M059J (cell line): ENCODE measurements around the gene MYO5A. TPM values are rescaled to one million over a fixed set of nuclear protein-coding genes. Genes with fewer than 3 reads are reported as not detected.
"Not testable (repeated sequence)": the region's sequence is repeated elsewhere in the genome, so short reads cannot be mapped to it uniquely, and the experiment has no call there.

Source experiments
- DNase-seq: peaks from one replicate; pipeline ENCODE4 v3.0.0-alpha.2; 2012; ENCODE audit warnings: low read depth
- total RNA-seq: library from RNA; depleted of rRNA; stranded (reverse); fragments of >200 nt; shearing (Covaris generic); gene quantifications from 2 replicates; pipeline ENCODE4 v1.2.3, GENCODE V29; 2014

Gene MYO5A
- total RNA-seq, 1 experiment from 2014 or later = 23.6 TPM

DNA sequence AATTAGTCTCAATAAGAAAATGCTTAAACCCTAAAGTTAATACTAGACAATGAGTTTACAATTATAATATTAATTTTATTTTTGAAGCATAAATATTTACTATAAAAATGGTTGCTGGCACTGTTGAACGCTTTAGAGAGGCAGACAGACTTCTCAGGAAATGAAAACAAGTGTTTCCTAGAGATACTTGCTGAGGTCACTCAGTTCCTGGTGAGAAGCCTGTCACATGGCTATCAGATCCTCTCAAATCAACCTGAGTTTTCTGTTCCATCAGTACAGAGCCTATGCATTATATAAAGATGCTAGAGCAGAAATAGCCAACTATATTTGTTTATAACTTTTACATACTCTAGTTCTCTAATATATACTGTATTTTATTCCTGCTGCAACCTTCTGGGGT, 109.2 kb downstream of the MYO5A start:
- no peak for DNase-seq

DNA sequence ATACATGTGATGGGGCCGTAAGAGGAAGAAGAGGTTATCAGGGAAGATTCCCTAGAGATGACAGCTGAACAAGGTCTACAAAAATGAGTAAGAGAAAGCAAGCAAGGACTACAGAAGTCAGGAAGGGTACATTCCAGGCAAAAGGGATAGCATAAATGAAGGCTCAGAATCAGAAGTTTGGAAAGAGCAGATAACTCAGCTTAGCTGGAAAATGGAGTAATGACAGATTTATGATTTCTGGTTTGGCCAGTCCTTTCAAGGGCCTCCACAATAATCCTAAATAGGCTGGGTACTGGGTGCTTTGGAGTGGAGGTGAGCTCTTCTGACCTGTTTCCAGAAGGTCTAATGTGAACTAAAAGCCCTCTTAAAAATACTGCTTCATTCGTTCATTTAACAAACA, 110.7 kb downstream of the MYO5A start:
- no peak for DNase-seq

DNA sequence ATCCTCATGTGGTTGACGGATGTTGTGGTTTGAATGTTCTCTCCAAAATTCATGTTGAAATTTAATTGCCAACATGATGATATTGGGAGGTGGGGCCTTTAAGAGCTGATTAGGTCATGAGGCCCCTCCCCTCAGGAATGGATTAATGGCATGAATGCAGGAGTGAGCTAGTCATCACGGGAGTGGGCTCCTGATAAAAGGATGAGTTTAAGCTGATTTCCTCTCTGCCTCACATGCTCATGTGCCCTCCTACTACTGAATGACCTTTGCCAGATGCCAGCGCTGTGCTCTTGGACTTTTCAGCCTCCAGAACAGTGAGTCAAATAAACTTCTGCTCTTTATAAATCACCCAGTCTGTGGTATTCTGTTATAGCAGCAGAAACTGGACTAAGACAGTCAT, 111.2 kb downstream of the MYO5A start:
- peak; percentile 15 for DNase-seq

DNA sequence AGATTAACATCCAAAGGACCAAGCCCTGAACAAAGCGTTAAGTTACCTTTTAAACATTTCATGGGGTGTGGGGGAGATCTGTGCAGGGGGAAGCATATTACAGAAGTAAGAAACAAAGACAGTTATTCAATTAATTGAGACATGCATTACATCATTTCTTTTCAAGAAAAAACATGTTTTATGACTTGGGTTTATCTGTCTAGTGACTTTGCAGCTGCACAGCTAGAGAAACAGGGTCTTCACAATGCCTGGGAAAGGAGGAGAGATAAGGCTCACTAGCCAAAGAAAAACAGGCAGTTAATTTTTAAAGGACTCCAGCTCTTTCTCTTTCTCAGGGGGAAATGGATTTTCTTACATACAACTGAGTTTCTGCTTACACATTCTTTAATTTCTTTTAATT, 112.1 kb downstream of the MYO5A start:
- not testable (repeated sequence) for DNase-seq

DNA sequence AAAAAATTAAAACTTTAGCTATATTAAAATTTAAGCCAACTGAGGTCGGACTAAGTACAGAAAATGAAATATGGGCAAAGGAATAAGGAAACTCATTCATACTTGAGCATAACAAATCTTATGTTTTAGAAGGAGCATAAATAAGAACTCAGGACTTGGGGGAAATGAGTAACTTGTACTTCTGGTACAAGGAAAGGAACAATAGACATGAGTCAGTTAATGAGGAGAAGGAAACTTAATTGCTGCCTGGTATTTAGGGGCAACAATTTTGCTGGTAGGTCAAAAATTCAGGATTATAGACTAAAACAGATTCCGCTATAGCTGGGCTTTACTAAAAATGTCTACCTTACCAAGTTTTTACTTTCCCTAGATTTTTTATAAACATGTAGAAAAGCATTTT, 113.1 kb downstream of the MYO5A start:
- DNase-seq = no peak

DNA sequence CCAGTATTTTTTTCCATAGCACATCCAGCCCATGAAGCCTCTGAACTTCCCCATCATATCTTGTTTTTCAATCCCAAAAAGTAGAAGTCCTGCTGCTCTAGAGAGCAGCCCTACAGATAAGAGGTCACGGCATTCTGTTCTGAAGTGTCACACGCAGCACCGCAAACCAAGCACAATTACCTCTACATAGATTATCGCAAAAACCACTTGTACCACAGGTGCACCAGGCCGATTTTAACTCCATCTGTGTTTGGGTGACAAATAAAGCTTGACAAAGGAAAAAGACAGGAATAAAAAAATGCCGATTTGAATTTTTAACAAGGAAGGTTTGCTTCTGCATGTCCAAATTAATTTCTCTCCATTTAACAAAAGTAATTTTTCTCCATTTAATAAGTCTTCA, 113.7 kb downstream of the MYO5A start:
- DNase-seq = no peak

DNA sequence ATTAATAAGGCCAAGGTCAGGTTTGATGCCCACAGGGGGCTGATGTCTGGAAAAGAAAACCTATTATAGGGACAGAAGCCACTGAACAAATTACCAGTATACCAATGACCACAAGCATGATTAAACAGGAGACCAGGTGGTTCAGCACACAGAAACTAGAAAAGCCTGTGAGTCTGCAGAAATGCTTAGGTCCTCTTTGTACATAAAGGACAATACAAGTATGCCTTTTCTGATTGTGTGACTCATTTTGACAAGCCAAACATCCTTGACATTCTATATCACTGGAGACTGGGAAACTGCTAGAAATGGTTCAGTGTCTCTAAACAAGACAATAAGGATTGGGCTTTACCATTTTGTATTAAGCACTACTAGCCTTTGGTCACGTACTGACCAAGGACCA, 119.9 kb downstream of the MYO5A start:
- DNase-seq = no peak

DNA sequence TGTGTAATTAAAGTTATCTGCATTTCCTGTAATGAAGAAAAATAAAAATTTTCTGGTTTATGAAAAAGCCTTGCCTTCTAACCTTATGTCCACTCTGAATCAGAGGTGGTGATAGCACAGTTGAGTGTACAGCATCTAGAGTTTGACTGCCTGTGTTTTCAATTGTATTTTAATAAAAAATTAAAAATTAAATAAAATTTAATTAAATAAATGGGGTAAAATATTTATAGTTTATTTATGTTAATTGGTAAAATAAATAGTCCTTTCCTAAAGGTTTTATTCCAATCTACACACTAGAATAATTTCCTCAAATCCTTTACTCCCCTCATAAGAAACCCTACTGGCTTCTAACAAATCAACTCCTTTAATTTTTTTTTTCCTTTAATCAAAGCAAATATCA, 121.3 kb downstream of the MYO5A start:
- DNase-seq = no peak

DNA sequence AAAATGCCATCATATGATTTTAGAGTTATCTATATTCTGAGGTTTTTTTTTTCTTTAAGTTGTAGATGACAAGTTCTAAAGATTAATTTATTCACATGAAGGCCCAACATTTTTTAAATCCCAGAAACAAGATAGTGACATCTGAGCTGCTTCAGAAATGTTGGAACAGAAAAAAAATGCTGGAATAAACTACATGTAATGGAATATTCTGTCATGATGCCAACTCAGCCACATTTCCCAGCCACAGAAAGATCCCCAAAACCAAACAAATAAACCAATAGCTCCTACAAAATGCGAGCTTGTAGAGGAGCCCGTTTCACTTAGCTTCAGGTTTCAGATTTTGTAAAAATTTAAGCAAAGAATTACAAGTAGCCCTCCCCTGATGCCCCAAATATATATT, 122.1 kb downstream of the MYO5A start:
- no peak for DNase-seq

DNA sequence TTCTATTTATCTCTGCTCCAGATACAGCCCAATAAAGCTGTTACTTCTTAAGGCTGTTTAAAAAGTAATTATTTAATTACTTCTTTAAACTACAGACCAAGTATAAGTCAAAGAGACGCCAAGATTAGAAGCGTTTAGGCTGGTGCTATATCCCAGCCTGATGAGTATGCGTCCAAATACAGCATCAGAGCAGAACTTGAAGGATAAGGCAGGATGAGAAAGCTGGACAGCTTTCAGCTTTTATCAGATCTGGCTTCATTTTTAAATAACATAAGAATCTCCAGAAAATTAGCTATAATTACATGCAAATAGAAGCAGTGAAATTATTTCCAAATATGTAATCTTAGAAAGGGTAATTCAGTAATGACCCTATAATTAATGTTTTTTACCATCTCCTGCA, 122.8 kb downstream of the MYO5A start:
- no peak for DNase-seq

DNA sequence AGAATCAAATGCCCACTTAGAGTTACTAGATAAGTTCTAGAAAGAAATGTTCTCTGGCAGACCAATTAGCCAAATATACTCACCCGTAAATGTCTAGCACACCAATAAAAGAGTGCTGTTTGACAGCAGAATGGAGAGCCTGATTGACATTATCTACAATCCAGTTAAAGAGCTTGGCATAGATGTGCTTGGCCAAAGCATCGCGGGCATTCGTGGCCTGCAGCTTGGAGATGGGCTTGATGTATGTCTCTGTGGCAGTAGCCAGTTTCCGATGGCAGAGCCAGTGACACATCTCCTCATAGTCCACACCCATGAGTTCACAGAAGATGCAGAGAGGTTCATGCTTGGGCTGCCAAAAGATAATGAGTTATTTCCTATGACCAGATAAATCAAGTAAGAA, 131.6 kb downstream of the MYO5A start:
- DNase-seq = no peak

DNA sequence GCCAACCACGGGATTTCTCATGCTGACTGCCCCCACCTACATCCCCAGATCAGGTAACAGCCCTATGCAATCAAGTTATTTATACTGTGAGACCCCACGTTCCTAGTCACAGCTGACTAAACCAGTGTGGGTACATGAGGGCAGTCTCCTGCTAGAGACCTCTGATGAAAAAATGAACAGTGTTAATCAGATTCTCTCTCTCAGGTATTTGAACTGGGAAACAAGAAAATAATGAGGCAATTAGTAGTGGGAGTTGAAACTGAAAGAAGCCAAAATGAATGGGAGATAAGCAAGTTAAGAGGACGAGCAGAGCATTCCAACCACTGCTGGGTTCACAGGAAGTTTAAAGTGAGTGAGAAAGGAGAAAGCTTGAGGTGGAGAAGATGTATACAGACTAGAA, 134.6 kb downstream of the MYO5A start:
- no peak for DNase-seq

DNA sequence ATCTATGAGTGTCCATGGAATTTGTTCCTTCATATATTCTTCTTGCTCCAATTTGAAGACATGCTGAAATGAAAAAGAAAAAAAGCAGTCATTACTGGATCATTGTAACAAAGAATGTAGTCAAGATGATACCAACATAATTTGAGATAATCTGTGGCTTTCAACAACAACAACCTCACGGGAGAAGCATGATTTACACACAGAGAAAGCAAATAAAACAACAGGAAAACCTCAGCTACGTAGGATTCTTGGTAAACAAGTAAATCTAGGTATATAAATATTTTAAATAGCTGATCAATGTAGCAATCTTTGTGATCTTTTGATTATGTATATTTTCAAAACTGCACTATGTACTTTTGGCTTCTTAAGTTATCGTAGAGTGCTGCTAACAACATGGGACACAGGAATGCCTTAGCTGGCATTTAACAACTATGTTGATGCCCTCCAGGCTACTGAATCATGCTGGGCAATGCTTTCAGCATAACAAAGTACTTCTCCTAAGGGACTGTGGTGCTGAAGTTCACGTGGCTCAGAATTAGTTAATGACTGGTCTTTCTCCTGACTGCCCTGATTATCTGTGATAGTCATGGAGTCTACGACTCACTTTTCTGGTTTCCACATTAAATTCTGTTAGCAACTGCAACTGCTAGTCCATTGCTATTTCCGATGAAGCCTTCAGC, 136.5 kb downstream of the MYO5A start:
- DNase-seq = peak; percentile 90

DNA sequence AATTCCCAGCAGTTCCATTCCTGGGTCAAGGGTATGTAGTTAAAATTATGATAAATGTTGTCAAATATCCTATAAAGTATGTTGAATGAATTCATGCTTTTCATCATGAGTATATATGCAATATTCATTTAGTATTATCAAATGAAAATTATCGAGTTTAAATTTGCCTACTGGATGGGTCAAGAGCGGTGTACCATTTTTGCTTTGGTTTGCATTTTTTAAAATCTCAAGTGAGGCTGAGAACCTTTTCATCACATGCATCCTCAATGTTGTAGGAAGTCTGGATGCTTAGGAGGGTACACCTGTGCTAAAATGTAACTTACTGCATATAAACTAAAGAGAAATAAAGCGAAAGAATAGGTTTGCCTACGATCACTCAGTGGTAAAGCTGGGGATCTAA, 137.6 kb downstream of the MYO5A start:
- no peak for DNase-seq

DNA sequence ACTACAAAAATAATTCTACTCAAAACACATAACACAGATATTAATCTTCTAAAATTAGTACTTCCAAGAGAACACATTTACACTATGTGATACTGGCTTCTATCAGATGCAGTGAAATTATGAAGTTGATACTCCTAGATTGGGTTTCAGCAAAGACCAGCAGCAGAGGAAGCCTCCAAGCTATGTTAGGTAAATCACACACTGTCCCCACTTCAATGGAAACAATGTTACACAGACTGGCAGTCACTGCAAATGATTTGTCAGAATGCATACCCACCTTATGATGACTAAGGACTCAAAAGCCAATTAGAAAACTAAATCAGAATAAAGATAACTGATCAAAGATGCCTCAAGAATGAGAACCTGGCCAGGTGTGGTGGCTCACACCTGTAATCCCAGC, 143.0 kb downstream of the MYO5A start:
- DNase-seq = no peak

DNA sequence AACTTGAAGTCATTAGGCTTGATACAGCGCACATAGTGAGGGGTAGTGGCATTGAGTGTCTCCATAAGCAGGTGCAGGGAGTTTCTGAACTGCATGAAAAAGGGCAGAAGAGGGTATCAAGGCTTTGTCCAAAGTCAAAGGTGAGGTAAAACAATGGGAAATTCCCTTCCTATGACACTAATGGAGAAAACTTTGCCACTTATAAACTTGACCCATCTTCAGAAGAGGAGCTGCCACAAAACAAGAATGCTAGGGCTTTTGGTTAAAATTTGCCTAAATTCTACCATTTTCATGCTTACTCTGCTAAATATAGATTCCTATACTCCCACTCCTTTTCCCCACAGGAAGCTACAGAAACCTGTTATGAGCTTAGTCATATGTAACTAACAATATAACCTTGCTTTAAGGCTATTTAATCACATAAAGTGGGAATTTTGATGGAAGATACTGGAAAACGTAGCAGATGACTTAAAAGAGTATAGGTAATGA, 145.5 kb downstream of the MYO5A start:
- DNase-seq = no peak

DNA sequence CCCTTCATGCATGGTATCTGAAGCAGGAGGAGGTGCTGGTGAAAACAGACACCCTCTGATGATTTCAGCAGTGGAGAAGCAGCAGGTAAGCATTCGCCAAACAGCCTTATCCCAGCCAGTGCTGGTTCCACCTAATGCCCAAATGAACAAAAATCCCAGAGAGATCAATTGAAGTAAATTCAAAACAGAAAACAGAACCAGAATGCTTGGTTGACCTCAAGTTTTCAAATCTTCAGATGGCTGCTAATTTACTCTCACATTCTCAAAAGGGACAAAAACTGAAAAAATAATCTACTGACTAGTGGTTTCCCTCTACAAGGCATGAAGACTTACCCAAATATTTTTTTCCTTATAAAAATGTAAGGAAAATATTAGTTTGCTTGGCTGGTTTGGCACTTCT, 146.0 kb downstream of the MYO5A start:
- DNase-seq = no peak

DNA sequence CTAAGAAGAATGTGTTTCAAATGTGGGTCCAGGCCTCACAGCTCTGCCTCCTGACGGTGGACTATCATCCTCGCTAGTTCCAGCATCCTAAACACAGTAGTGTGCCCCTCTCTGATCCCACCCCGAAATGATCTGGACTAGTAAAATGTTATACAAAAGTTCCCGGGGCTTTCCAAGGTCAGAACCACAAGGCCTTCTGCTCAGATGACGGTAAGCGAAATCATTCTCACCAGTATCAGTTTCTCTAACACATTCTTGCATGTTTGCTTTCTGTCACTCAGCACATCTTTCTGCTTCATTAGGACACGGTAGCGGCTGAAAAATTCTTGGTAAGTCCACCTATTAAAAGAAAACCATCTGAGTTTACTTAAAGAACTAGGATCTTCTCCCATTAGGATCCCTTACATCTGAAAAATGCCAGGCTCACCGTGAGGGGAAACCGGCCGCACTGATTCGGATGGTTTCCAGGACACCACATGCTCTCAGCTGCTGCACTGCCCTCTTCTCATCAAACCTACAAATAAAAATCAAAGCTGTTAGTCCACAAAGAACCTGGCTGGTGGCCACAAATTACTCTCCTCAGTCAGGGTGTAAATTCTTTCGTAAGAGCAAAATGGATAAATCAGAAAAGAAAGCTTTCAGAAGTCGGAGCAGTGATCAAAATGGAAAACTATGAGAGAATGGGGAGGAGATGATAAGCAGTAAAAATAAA, 149.1 kb downstream of the MYO5A start:
- DNase-seq = no peak

DNA sequence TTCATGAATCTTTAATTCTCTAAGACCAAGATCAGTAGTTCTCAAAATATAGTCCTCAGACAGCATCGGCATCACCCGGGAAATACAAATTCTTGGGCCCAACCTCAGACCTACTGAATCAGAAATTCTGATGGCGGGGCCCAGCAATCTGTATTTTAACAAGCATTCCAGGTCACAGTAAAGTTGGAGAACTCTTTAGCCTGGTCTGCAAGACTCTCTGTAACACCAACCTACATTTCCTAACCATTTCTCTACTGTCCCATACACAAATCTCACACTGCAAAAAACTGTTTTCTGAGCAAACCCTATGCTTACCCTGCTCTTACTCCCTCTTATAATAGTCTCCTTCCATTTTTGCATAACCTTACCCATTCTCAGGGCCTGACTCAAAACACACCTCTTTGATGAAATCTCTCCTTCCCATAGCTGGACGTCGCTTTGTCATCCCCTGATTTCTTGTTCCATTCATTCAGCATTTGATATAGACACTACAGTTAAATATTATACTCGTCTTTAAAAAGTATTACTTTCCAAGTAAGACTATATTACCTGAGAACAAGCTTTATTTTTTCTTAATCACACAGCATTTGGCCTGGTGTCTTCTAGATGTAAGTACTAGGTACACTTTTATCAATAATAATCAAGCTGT, 149.8 kb downstream of the MYO5A start:
- DNase-seq = no peak

DNA sequence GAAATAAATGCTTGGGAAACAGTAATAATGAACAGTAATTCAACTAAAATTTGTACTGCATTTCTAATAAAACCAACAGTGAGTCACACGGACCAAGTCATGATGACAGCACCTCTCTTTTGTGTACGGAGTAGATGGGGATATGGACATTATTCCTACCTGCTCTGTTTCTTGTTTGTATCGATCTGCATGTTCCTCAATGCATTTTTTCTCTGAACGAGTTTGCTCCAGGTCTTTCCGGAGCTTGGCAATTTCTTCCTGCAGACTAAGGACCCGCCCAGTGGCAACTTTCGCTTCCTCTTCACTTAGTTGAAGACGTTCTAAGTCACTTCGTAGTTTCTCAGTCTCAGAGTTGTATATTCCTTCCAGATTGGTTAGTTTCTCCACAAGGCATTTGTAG, 158.7 kb downstream of the MYO5A start:
- peak; percentile 41 for DNase-seq

DNA sequence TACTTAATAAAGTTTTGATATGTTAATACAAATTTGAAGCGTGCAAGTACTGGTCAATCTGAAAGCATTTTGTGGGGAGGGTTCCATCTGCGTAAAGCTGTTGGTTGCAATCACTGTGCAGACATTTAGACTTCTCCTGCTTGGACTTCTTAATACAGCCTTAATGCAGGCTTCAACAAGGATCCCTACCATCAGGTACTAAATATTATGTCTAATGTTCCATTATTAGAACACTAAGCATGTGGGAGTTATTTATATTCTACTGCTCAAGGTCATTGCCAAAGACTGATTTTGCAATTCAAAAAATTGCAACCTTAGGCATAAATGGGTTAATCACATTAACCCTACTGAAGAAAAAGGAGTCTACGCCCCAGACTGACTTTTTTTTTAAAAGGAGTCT, 159.2 kb downstream of the MYO5A start:
- no peak for DNase-seq

DNA sequence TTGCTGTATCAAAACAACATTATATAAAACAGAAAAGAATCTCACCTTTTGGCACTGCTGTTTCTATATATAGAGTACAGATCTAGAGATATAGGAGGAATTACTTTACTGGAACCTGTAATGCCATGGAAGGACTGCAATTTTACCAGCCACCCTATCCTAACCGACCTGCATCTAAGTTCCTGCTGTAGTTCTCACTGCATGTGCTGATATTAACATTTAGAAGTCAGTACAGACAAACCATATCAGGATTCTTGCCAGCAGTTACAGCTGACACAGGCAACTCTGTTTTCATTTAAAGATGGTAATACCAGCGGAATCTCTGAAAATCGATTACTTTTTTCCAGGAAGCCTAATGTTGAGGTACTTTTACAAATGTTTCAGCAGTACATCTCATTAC, 159.7 kb downstream of the MYO5A start:
- DNase-seq = no peak

DNA sequence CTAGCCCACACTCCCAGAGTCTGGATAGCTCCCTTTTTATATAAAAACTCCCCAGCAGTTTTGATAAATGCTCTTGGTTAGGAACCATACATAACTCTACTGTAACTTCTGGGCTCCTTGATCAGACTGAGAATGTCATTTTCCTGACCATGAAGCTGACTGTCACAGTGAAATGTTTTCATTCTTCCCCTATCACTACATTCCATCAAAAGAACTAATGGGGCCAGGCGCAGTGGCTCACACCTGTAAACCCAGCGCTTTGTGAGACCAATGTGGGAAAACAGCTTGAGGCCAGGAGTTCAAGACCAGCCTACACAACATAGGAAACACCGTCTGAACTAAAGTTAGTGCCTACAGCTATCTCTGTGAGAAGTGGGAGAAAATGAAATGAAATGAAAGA, 160.3 kb downstream of the MYO5A start:
- peak; percentile 76 for DNase-seq
